ENCODE measurements around the gene HEXIM1.

DNA sequence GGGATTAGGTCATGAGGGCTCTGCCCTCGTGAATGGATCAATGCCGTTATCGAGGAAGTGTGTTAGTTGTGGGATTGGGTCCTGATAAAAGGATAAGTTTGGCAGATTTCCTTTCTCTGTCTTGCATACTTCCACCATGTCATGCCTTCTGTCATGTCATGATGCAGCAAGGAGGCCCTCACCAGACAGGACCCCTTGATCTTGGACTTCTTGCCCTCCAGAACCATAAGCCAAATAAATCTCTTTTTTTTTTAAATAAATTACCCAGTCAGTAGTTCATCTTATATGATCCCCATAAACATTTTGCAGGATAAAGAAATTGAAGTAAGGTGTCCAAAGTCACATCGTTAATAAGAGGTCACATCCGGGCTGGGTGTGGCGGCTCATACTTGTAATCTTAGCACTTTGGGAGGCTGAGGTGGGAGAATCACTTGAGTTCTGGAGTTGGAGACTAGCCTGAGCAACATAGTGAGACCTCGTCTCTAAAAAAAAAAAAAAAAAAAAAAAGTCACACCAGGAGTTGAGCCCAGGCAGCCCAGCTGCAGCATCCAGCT is 38.6 kb downstream of the HEXIM1 start:
- TF ChIP-seq, protein P1, sequence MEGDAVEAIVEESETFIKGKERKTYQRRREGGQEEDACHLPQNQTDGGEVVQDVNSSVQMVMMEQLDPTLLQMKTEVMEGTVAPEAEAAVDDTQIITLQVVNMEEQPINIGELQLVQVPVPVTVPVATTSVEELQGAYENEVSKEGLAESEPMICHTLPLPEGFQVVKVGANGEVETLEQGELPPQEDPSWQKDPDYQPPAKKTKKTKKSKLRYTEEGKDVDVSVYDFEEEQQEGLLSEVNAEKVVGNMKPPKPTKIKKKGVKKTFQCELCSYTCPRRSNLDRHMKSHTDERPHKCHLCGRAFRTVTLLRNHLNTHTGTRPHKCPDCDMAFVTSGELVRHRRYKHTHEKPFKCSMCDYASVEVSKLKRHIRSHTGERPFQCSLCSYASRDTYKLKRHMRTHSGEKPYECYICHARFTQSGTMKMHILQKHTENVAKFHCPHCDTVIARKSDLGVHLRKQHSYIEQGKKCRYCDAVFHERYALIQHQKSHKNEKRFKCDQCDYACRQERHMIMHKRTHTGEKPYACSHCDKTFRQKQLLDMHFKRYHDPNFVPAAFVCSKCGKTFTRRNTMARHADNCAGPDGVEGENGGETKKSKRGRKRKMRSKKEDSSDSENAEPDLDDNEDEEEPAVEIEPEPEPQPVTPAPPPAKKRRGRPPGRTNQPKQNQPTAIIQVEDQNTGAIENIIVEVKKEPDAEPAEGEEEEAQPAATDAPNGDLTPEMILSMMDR (IDR thresholded peaks at IDR 0.05), result no peak
- TF ChIP-seq EZH2 (IDR thresholded peaks at IDR 0.05) (no peak), EZH2phosphoT487 (IDR thresholded peaks at IDR 0.05) (no peak)
